8988T (cell line): ENCODE results near the gene ABCB11.

ENCODE experiments used
- DNase-seq: peaks from one replicate; pipeline ENCODE4 v3.0.0; 2011

Gene ABCB11

DNA sequence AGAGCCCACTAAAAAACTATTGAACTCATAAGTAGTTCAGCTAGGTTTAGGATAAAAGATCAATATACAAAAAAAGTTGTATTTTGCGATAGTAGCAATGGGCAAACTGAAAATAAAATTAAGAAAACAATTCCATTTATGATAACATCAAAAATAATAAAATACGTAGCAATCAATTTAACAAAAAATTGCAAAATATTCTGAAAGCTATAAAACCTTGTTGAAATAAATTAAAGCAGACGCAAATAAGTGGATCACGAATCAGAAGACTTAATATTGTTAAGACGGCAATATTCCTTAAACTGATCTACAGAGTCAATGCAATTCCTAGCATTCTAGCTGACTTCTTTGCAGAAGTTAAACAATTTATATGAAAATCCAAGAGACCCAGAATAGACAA is 24.5 kb downstream of the ABCB11 start:
- DNase-seq: no peak

DNA sequence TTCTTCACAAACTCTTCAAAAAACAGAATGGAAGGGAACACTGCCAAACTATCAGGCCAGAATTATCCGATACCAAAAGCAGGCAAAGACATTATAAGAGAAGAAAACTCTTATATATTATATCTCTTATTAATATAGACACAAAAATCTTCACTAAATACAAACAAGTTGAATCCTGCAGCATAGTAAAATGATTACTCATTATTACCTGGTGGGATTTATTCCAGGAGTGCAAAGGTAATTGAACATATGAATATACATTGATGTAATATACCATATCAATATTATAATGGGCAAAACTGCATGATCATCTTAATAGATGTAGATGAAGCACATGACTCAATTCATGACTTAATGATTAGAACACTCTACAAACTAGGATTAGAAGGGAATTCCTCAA is 25.1 kb downstream of the ABCB11 start:
- DNase-seq: no peak

DNA sequence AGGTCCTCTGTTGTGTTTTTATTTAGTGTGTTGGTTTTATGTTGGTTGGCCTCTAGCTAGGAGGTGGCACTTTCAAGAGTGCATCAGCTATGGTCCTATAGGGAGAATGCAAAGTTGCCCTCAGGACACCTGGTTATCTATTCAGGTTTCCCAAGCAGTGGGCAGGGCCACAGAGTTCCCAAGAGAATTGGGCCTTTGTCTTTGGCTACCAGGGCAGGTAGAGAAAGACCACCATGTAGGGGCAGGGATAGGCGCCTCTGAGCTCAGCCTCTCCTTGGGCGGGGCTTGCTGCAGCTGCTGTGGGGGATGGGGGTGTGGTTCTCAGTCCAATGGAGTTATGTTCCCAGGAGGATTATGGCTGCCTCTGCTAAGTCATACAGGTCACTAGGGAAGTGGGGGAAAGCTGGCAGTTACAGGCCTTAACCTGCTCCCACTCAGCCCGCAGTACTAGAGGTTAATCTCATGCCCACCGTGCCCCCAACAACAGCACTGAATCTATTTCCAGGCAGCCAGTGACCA is 26.0 kb downstream of the ABCB11 start:
- no peak for DNase-seq

DNA sequence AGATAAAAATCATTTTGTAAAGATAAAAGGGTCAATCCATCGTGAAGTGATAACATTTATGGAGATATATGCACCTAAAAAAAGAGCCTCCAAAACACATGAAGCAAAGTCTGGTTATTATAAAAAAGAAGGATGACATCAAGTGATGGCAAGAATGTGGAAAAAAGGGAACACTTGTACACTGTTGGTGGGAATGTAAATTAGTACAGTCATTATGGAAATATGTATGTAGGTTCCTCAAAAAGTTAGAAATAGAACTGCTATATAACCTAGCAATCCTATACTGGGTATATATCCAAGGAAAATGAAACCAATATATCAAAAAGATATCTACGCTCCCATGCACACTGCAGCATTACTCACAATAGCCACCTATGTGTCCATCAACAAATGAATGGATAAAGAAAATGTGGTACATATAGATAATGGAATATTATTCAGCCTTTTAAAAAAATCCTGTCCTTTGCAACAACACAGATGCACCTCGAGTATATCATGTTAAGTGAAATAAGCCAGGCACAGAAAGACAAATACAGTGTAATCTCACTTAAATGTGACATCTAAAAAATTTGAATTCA is 28.9 kb downstream of the ABCB11 start:
- no peak for DNase-seq

DNA sequence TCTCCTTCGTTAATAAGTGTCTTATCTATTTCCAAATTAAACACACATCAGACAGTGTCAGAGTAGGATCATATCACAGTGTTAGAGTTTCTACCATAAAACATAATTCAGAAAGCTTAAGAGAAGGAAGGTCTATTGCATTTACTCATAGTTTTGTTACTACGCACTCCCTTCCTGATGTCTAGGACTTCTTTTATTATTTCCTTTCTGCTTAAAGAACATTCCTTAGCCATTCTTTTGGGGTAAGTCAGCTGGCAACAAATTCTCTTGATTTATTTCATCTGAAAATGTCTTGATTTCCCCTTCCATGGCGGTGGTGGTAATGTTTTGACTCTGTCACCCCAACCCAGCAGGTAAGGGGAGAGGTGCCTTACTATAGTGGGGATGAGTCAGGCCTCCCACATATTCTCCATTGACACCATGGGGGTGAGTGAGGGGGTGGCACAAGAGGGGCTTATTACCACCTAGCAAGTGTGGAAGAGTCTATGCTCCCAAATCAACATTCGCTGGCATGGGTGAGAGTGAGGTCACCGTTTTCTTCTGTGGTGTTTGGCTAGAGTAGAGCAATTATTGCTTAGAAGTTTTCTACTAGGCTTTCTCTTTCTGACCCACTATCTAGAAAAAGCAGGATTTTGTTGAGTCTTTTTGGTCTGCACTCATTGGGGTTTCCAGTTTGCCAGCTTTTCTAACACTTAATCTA is 29.9 kb downstream of the ABCB11 start:
- DNase-seq: no peak

DNA sequence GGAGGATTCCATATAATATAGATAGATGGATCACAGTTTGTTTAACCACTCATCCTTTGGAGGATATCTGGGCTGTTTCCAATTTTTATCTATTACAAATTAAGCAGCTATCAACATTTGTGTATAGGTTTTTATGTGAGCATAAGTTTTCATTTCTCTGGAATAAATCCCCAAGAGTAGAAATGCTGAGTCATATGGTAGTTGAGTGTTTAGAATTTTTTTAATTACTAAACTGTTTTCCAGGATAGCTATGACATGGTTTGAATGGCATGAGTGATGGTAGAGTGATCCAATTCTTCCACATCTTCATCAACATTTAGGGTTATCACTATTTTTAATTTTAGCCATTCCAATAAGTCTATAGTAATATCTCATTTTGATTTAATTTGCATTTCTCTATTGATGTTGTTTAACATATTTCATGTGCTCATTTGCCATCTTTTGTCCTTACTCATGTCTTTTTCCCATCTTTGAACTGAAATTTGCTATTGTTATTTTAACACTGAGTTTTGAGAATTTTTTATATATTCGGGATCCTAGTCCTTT is 31.4 kb downstream of the ABCB11 start:
- DNase-seq: no peak

DNA sequence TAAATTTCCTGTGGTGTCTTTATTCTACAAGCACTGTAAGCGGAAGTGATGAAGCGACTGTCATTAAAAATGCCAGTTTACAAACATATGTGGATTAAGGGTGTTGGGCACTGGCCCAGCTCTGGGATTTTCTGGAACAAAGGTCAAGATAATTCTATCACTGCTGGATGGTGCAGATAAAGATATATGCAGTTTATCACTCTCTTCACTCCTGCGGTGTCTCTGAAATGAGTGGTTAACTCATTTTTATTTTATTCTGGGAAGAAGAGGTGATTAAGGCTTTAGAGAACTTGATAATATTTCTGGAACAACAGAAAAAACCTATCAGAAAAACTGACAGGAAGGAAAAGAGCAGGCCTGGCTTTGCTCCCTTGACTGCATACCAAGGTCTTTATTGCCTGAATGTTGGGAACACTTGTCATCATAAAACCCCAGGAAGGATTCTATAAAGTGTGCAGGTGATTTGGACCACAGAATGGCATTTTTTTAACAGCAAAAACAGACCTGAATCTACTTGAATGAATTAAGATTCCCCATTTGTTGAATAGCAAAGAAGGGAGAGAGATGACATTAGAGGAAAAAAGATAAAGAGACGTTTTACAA is 32.4 kb downstream of the ABCB11 start:
- DNase-seq: no peak

DNA sequence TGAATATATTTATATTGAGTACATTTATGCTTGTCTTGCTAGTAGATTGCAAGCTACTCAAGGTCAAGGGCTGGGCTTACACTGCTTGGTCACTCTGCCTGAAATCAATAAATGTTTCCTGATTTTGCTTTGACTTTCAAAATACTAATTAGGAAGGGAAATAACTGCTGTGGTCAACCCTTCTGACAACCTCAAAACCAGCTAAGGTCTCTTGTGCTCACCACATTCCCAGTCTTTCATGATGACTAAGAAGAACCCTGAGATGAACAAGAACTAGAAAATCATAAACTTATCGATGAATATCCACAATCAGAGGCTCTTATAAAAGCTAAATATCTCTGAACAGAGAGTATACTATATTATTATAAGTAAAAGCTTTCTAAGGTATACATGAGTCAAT is 33.3 kb downstream of the ABCB11 start:
- DNase-seq: no peak

DNA sequence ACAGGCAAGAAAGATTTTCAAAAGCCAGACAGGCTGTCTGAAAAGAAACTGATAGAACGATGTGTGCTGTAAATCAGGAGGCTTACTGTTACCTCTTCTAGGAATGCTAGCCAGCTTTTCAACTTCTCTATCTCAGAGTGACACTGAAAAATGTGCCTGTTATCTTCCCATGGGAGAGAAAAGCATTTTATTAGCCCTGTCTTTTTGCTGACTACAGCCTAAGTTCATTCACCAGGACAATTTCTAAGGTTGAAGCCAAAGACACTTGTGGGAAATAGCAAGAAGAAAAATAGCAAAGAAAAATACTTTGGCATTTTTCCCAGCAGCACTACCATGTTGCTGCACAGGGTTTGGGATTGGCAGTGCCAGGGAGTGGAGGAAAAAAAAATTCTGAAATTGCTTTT is 34.0 kb downstream of the ABCB11 start:
- DNase-seq: no peak

DNA sequence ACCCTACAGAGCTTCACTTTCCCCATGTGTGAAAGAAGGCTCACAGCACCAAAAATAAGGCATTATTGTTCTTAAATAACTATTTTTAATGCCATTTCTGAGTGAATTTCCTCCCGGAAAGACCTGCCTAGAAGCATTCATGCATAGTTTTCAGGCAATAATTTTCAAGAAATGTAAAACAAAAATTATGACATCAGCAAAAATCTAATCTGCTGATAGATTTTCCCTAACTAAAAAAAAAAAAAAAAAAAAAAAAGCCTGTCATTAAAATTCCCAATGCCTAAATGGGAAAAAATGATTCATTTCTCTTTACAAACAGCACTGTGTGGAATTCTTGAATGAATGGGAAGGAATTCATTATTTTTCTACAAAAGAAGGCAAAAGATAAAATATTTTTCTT is 35.4 kb downstream of the ABCB11 start:
- DNase-seq: no peak

DNA sequence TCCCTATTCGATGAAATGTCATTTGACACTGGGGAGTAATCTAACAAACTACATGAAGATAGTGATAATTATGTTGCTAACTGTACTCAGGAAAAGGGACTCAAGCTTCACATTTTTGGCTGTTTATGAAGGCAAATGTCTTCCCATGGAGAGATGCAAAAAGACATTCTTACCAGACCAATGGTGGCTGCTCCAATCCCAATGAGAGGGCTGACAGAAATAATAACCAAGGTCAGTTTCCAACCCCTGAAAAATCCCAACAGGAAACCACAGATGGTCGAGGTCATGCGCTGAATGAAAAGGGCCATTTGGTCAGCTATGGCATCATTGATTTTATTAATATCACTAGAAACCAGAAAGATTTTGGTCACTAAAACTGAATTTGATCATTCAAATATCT is 37.6 kb downstream of the ABCB11 start:
- no peak for DNase-seq

DNA sequence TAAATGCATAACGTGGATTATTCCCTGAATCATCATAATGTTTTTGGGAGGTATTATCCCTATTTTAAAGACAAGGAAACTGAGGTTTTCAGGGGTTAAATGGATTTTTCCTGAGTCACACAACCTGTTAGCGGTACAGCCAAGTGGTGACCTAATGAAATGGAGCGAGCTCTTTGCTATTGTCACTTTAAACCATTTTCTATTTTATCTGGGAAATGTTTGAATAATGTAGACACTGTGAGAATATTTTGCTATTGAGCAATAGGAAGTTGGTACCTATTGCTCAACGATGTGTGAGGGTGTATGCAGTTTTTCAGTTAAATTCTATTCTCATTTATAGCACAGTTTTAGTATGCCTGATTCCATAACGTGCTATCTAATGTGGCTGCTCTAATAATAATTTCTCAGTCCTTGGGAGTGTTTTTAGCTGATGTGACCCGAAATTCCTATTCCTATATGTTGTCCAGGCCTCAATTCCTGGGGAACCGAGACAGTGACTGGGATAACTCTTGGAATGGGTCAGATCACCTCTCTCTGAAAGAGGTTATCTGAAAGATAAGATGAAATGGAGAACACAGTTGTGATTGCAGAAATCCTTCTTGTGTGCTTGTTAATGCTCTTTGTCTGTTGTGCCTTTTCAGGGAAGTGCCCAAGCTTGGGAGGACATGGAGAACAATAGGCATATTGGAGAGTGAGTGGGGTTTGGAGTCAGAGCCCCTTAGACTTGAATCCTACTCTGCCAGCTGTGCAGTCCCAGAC is 38.4 kb downstream of the ABCB11 start:
- DNase-seq: no peak

DNA sequence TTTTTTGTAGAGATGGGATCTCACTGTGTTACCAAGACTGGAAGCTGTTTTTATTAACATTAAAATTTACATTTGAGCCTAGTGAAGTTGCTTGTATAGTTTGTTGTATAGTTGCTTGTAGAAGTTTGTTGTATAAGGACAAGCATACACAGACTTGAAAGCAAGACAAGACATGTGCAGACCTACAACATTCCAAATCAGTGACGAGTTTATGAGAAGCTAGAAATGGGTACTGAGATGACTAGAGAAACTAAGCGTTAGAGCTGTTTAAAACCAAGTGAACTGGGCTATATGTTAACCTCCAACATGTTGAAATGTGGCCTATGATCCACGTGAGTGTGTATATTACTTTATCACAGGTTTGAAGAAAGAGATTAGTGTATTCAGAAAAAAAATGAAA is 39.1 kb downstream of the ABCB11 start:
- no peak for DNase-seq

DNA sequence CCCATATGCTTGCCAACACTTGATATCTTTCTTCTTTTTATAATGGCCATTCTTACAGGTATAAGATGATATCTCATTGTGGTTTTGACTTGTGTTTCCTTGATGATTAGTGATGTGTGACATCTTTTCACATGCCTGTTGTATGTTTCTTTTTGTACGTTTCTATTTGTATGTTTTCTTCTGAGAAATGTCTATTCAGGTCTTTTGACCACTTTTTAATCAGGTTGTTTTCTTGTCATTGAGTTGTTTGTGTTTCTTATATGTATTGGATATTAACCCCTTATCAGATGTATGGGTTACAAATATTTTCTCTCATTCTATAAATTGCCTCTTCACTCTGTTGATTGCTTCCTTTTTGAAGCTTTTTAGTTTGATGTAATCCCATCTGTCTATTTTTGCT is 42.4 kb downstream of the ABCB11 start:
- DNase-seq: no peak

DNA sequence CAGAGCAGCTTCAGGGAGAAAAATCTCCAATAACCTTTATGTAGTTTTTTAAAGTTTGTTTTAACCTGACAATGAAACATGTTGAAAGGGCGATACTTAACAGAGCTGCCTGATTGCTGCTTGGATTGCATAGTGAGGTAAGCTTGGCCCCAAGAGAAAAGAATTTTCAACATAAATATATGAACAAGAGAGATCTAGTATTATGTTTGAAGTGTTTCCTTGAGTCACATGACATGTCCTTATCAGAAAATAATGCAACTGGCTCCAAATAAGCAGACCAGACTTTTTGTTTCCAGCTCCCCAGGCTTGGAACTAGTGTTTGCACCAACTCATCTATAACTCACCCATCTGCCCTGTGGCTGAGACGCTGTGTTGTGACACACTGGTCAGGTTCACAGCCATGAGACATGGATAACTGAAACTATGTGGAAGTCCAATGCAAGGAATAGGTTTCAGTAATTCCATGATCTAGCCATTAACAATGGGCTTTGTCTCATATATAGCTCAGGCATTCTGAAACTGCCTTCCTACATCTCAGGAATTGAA is 44.7 kb downstream of the ABCB11 start:
- DNase-seq: no peak

DNA sequence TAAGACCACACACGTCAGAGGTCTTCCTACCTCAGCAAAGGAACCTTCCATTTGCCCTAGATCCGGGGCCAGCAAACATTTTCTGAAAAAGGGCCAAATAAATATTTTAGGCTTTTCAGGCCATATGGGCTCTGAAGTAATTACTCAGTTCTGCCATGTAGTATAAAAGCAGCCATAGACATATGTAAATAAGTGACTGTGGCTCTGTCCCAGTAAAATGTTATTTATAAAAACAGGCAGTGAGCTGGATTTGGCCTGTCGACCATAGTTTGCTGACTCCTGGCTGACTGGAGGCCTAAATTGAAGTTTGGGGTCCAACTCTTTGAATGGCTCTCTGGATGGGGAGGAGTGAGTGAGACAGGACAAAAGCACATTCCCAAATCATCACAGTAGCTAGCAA is 49.5 kb downstream of the ABCB11 start:
- DNase-seq: no peak

DNA sequence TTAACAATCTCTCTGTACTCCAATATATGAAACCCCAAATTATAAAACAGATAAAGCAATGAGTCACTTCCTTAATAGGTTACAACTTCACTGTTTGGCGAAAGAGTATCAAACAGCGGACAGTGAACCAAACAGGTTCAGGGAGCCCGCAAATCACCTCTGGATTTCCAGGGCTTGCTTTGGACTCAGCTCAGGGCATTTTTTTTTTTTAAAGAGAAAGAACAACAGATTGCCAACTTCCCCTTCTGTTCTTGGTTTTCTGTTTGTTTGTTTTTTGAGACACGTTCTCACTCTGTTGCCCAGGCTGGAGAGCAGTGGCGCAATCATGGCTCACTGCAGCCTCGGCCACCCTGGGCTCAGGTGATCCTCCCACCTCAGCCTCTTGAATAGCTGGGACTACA is 52.7 kb downstream of the ABCB11 start:
- DNase-seq: no peak

DNA sequence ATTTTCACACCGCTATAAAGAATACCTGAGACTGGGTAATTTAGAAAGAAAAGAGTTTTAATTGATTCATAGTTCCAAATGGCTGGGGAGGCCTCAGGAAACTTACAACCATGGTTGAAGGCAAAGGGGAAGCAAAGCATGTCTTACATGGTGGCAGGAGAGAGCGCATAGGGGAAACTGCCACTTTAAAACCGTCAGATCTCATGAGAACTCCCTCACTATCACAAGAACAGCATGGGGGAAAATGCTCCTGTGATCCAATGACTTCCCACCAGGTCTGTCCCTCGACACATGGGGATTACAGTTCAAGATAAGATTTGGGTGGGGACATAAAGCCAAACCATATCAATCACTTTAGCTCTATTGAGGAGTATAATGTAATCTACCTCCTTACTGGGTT is 53.5 kb downstream of the ABCB11 start:
- no peak for DNase-seq

DNA sequence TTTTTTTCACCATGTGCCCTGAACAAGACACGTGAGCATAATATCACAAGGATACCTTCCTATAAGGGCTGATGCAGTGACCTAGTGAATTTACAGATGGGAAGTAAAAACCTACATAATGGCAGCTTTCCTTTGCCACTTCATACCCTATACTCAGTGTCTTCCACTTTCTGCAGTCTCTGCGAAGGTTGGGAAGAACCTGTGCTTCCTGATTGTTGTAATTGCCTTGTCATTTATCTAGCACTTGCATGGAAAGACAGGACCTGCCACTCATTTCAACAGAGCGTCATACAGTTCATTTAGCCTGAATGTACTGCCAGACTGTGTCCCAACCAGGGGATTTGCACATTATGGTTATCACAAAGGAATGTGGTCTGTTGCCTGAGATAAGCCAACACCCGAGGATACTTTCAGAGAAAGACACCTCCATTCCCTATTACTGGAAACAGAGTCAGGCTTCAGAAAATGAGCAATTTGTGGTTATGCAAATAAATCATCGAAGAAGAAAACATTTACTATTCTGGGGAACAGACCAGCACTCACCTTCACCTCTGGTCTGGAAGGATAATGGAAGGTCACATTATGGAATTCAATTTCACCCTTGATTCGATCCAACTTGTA is 55.0 kb downstream of the ABCB11 start:
- no peak for DNase-seq

DNA sequence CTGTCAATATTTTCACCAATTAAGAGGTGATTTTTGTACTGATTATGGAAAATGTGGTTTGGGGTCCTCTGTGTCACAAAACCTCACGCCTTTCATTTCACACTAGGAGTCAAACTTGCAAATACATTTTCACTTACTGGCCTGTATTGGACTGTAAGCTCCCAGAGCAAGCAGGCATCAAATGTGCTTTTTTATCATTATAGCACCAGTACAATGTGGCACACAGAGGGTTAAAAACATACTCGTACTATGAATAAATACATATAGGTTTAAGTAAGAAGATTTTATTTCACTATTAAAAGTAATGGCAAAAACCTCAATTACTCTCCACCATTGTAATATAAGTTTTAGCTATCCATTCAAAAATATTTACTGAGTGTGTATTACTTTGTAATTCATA is 56.7 kb downstream of the ABCB11 start:
- no peak for DNase-seq

DNA sequence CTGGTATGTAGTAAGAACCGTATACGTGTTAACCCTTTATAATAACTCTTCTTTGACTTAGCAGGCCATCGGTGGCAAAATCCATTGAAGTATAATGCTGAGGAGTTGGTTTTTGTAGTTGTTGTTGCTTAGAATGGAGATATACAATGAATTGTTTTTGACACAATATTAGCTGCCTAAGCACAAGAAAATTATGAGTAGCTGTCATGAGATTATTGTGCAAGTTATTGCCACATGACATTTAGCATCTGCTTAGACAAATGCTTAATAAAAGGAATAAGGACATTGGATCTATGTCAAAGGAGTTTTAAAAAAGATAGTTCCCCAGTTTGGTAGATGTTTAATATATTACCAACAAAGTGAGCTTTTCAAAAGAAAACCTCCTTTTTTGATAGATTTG is 59.9 kb downstream of the ABCB11 start:
- DNase-seq: no peak

DNA sequence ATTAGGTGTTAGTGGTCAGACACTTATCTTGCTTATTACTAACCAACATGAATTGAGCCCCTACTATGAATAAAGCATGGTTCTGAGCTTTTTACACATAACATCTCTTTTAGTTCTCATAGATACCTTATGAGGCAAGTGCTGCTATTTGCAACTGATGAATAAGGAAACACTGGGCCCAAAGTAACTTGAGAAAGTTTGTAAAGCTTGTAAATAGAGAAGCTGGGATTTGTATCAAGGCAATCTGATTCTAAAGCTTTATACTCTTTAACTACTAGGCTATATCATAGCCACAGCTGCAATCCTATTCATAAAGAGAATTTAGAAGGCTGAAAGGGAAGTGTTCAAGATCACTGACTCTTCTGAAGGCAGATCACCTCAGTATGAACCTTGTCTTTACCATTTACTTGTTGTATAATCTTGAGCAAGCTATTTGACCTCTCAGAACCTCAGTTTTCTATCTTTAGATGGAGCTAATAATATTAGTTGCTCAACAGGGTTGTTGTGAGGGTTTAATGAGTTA is 60.4 kb downstream of the ABCB11 start:
- DNase-seq: no peak

DNA sequence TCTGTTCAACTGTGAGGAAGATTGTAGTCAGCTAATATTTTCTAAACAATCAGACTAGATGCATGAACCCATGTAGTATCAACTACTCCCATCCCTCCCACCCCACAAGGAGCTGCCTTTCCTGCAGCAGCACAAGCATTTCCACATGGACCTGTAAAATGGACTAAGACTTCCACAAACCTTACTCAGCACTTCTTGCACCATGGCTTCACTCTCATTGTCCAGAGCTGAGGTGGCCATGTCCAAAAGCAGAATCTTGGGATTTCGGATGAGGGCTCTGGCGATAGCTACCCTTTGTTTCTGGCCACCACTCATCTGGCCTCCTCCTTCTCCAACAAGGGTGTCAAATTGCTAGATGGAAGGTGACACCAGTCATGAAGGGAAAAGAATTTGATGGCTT is 61.3 kb downstream of the ABCB11 start:
- no peak for DNase-seq
